ENCODE results near the gene PLCB1.

- TF ChIP-seq EZH2 (IDR thresholded peaks at IDR 0.05; ENCODE audit: borderline replicate concordance, low read length) (no peak), CTCF (conservative IDR thresholded peaks at IDR 0.05 in 1 of 2, IDR thresholded peaks at IDR 0.05 in 1 of 2; ENCODE audit: extremely low read depth in 1 of 2, insufficient read depth in 1 of 2, low read depth in 1 of 2, low read length in 2 of 2) (no peak)
Measured at GRCh38 chr20:8228315-8228714, 96.2 kb downstream of the PLCB1 start.
